Osteoblast (primary cell): ENCODE measurements around the gene POTEF. TPM values are rescaled to one million over a fixed set of nuclear protein-coding genes. Genes with fewer than 3 reads are reported as not detected.
"Not testable (repeated sequence)": the region's sequence is repeated elsewhere in the genome, so short reads cannot be mapped to it uniquely, and the experiment has no call there.

Source experiments
- DNase-seq: peaks from one replicate; pipeline ENCODE4 v3.0.0; 2011; ENCODE audit warnings: low spot score, mixed read lengths; ENCODE audit not compliant: insufficient read length; ENCODE audit errors: missing footprints
- H2AFZ ChIP-seq: 2 replicates; pipeline ENCODE4 v1.6.0; 2011; ENCODE audit warnings: mild to moderate bottlenecking, low read length
- H3K27ac ChIP-seq: 2 replicates; pipeline ENCODE4 v1.5.1; 2011; ENCODE audit warnings: mild to moderate bottlenecking, low read depth, low read length, moderate library complexity
- H3K27me3 ChIP-seq: 2 replicates; pipeline ENCODE4 v1.6.0; 2012; ENCODE audit warnings: mild to moderate bottlenecking, control low read depth, inconsistent platforms, low read length, moderate library complexity; ENCODE audit not compliant: insufficient read depth
- H3K36me3 ChIP-seq: 2 replicates; pipeline ENCODE4 v1.5.1; 2011; ENCODE audit warnings: mild to moderate bottlenecking, low read length, control low read depth, moderate library complexity; ENCODE audit not compliant: insufficient read depth
- H3K4me1 ChIP-seq: 2 replicates; pipeline ENCODE4 v1.5.1; 2011; ENCODE audit warnings: mild to moderate bottlenecking, low read length, control low read depth, moderate library complexity; ENCODE audit not compliant: insufficient read depth
- H3K4me2 ChIP-seq: 2 replicates; pipeline ENCODE4 v1.6.0; 2011; ENCODE audit warnings: mild to moderate bottlenecking, low read length; ENCODE audit not compliant: insufficient read depth
- H3K4me3 ChIP-seq: fragments of 200-600 bp; sonication (generic); 3 replicates; pipeline ENCODE4 v1.5.1; 2012; ENCODE audit warnings: mild to moderate bottlenecking, low read length, inconsistent platforms; ENCODE audit not compliant: insufficient read depth
- H3K79me2 ChIP-seq: 2 replicates; pipeline ENCODE4 v1.6.0; 2012; ENCODE audit warnings: mild to moderate bottlenecking, low read length, control low read depth, inconsistent platforms; ENCODE audit not compliant: insufficient read depth
- H3K9me3 ChIP-seq: 2 replicates; pipeline ENCODE4 v1.5.1; 2011; ENCODE audit warnings: low read depth, low read length, control low read depth
- H4K20me1 ChIP-seq: 2 replicates; pipeline ENCODE4 v1.6.0; 2012; ENCODE audit warnings: mild to moderate bottlenecking, low read length, control low read depth; ENCODE audit not compliant: insufficient read depth
- total RNA-seq: library from RNA; depleted of rRNA; stranded (reverse); fragments of >200 nt; gene quantifications from 2 replicates; pipeline ENCODE4 v1.2.3, GENCODE V29; 2012
- TF ChIP-seq, protein P1 (sequence below): IDR thresholded peaks from 2 replicates; pipeline ENCODE4 v1.5.1; 2011; ENCODE audit warnings: mild to moderate bottlenecking, low read depth, low read length, moderate library complexity; ENCODE audit errors: extremely low read depth

Gene POTEF
- total RNA-seq, 1 donor, result not detected

DNA sequence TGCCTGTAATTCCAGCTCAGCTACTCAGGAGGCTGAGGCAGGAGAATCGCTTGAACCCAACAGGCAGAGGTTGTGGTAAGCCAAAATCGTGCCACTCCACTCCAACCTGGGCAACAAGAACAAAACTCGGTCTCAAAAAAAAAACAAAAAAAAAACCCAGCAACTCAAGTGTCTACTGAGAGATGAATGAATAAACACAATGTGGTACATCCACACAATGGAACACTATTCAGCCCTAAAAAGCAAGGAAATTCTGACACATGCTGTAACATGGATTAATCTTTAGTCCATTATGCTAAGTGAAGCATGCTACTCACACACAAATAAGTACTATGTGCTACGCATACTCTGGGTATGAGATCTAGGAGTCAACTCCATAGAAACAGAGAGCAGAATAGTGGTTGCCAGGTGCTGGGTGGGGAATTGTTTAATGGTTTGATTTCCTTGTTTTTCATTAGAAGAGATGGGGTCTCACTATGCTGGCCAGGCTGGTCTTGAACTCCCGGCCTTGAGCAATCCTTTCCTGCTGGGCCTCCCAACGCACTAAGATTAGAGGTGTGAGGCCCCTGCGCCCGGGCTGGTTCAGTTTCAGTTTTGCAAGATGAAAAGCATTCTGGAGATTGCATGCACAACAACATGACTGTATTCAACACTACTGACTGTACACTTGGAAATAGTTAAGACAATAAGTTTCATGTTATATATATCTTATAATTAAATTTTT lies 36.4 kb upstream of the POTEF start:
- DNase-seq, result no peak
- H3K4me2 ChIP-seq, result no peak overlapping the region
- H4K20me1 ChIP-seq, result no peaks in the 10 kb centered on the region
- H3K36me3 ChIP-seq, result peaks cover 35% of the 10 kb centered on the region
- H3K4me1 ChIP-seq, result no peaks in the 10 kb centered on the region
- H3K27ac ChIP-seq, result no peak overlapping the region
- TF ChIP-seq, protein P1, sequence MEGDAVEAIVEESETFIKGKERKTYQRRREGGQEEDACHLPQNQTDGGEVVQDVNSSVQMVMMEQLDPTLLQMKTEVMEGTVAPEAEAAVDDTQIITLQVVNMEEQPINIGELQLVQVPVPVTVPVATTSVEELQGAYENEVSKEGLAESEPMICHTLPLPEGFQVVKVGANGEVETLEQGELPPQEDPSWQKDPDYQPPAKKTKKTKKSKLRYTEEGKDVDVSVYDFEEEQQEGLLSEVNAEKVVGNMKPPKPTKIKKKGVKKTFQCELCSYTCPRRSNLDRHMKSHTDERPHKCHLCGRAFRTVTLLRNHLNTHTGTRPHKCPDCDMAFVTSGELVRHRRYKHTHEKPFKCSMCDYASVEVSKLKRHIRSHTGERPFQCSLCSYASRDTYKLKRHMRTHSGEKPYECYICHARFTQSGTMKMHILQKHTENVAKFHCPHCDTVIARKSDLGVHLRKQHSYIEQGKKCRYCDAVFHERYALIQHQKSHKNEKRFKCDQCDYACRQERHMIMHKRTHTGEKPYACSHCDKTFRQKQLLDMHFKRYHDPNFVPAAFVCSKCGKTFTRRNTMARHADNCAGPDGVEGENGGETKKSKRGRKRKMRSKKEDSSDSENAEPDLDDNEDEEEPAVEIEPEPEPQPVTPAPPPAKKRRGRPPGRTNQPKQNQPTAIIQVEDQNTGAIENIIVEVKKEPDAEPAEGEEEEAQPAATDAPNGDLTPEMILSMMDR, result no peak
- H3K4me3 ChIP-seq, result no peak overlapping the region
- H2AFZ ChIP-seq, result no peak overlapping the region
- no peaks in the 10 kb centered on the region for H3K79me2 ChIP-seq
- no peaks in the 10 kb centered on the region for H3K9me3 ChIP-seq
- no peaks in the 10 kb centered on the region for H3K27me3 ChIP-seq

DNA sequence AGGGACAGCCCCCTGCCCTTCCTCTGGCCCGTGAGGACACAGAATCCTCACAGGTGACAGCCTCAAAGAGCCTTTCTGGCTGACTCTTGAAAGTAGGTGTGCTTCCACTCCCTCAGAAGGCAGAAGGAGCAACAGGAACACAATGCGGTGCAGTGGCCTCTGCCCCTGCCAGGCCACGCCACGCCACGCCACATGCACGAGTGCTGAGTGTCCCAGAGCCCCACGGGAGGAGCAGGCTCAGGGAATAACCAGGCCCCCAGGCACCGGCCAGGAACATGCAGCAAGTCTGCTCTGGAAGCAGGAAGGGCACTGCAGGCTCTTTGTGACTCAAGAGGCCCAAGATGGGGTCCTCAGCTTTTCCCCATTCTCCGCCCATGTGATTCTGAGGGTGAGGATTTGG lies 33.9 kb upstream of the POTEF start:
- Histone ChIP-seq H3K79me2 (no peaks in the 10 kb centered on the region), H3K36me3 (peaks cover 32% of the 10 kb centered on the region), H4K20me1 (no peaks in the 10 kb centered on the region), H3K27me3 (no peaks in the 10 kb centered on the region), H2AFZ (no peak overlapping the region), H3K4me1 (no peaks in the 10 kb centered on the region), H3K9me3 (no peaks in the 10 kb centered on the region), H3K4me3 (no peak overlapping the region), H3K27ac (no peak overlapping the region), H3K4me2 (no peak overlapping the region)
- TF ChIP-seq, protein P1, result no peak
- no peak for DNase-seq

DNA sequence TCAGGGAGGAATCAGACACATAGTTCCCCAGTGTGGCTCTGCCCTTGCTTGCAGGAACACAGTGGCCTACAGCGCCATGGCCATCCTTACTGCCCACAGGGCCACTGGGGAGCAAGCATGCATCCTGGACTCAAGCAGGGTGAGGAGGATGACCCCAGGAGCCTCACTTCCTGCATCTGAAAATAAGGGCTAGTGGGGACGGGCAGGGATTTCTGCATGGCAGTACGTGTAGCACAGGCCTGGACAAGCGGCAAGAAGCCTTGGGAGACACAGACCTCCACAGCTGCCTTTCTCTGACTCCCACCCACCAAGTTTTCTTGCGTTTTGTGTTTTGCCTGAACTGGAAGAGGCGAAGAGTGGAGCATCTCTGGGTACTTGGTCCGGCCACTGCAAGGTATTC lies 33.5 kb upstream of the POTEF start:
- not testable (repeated sequence) for DNase-seq, H3K4me2 ChIP-seq, H4K20me1 ChIP-seq, H2AFZ ChIP-seq, H3K27me3 ChIP-seq, H3K4me1 ChIP-seq, H3K79me2 ChIP-seq, H3K4me3 ChIP-seq, H3K9me3 ChIP-seq, H3K27ac ChIP-seq
- peaks cover 27% of the 10 kb centered on the region for H3K36me3 ChIP-seq

DNA sequence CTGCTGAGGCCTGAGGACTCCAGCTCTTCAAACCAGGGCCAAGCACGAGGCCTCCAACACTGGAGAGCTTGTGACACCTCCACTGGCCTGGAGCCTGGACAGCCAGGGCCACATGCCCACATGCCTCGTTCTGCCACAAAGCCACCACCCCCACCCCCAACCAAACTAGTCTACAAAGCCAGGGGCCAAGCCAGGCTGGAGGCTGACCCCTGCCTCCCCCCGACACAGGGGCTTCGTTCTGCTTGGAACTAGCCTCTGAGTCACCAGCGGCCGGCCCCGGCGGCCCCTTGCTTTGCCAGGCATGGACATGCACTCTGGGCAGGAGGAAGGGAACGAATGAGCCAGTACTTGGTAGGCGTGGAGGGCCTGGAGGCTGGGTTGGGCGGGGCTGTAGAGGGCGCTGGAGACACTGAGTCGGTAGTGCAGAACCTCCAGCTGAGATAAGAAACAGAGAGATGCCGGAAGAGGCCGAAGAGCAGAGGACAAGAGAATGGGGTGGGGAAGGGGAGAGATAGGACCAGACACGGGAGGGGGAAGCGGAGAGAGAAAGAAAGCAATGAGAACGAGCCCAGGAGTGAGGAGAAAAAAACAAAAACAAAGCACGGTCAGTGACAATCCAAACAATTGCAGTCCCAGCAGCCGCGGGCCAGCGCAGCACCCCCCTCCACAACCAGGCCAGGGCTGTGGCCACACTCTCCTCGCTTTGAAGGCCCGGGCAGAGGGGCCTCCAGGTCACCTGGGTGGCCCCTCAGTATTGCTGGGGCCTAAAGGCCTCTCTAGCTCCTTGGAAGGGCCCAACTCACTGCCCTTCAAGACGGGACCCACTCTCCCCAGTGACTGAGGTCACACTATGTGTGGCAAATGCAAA lies 32.0 kb upstream of the POTEF start:
- H3K4me3 ChIP-seq, H2AFZ ChIP-seq, H3K79me2 ChIP-seq, H3K27ac ChIP-seq, H3K4me1 ChIP-seq, H3K27me3 ChIP-seq, H3K4me2 ChIP-seq, H3K9me3 ChIP-seq, H4K20me1 ChIP-seq: not testable (repeated sequence)
- peak; percentile 15 for DNase-seq
- H3K36me3 ChIP-seq, result peaks cover 15% of the 10 kb centered on the region

DNA sequence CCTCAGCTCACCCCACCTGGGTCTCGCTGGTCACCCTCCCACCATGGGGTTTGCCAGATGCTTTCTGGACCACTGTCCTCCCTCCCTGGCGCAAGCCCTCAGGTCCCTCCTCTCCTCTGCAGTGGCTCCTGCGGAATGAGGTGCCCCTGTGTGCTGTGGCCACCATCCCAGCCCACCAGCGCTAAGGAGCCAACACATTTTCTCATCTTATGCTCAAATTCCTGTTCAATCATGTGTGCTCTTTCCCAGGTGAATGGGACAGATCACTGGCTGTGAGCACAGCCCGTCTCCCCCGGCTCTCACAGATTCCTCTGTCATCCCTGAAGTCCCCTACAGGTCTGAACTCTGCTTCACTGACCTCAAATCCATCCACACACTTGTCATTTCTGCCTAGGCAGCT lies 31.1 kb upstream of the POTEF start:
- no peak overlapping the region for H3K4me2 ChIP-seq
- TF ChIP-seq, protein P1, result no peak
- no peak for DNase-seq
- peaks cover 9% of the 10 kb centered on the region for H3K36me3 ChIP-seq
- no peaks in the 10 kb centered on the region for H4K20me1 ChIP-seq
- no peak overlapping the region for H2AFZ ChIP-seq
- H3K79me2 ChIP-seq, result no peaks in the 10 kb centered on the region
- H3K4me1 ChIP-seq, result no peaks in the 10 kb centered on the region
- no peak overlapping the region for H3K27ac ChIP-seq
- H3K4me3 ChIP-seq, result no peak overlapping the region
- no peaks in the 10 kb centered on the region for H3K27me3 ChIP-seq
- H3K9me3 ChIP-seq, result no peaks in the 10 kb centered on the region

DNA sequence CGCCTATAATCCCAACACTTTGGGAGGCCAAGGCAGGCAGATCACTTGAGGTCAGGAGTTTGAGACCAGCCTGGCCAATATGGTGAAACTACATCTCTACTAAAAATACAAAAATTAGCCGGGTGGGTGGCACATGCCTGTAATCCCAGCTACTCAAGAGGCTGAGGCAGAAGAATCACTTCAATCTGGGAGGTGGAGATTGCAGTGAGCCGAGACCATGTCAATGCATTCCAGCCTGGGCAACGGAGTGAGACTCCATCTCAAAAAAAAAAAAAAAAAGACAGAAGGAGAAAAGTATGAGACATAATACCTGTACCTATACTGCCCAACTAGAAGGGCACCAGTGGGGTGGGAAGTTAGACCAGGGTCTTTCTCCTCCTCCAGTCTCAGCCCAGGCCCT lies 30.4 kb upstream of the POTEF start:
- not testable (repeated sequence) for H4K20me1 ChIP-seq

More for the DNA sequence above, 30.4 kb upstream of the POTEF start:
- not testable (repeated sequence) for H2AFZ ChIP-seq, H3K27ac ChIP-seq, H3K4me2 ChIP-seq, DNase-seq, H3K79me2 ChIP-seq, H3K4me3 ChIP-seq, H3K9me3 ChIP-seq, H3K36me3 ChIP-seq, H3K4me1 ChIP-seq, H3K27me3 ChIP-seq
